Coronary artery (tissue), 2 donors: Measurements from ENCODE around the gene UBE2G2.

Source experiments
- DNase-seq: peaks from one replicate; pipeline ENCODE4 v3.0.0-alpha.2; 2017; ENCODE audit warnings: low spot score
- H3K27ac ChIP-seq, 2 donors: fragments of 200-600 bp; sonication (generic); one replicate each; pipeline ENCODE4 v1.5.1; 2016 to 2019
- H3K4me3 ChIP-seq: fragments of 200-600 bp; sonication (generic); 2 replicates; pipeline ENCODE4 v1.5.1; 2016; ENCODE audit warnings: mild to moderate bottlenecking, moderate library complexity
- TF ChIP-seq, protein P1 (sequence below): fragments of 200-600 bp; sonication (generic); IDR thresholded peaks from one replicate; pipeline ENCODE4 v1.5.1; 2019; ENCODE audit warnings: antibody characterized with exemption

Gene UBE2G2

DNA sequence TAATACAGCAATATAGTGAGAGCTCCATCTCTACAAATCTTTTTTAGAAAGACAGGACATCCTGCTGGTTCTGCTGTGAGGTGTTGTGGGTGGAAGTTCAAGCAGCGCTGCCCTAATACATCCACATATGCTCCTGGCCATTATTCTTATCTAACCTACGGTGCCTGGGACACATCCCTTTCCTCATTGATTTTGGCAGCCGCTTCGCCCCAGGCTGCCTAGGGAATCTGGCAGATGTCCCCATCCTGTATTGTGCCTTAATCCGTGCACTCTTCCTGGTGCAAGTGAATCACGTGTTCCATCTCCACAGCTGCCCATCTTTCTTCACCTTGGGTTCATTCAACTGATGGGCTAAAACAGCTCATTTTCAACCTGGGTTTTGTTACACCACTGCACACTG lies 3.1 kb upstream of the UBE2G2 start:
- DNase-seq: no peak
- H3K4me3 ChIP-seq: no peak overlapping the region
- TF ChIP-seq, protein P1, sequence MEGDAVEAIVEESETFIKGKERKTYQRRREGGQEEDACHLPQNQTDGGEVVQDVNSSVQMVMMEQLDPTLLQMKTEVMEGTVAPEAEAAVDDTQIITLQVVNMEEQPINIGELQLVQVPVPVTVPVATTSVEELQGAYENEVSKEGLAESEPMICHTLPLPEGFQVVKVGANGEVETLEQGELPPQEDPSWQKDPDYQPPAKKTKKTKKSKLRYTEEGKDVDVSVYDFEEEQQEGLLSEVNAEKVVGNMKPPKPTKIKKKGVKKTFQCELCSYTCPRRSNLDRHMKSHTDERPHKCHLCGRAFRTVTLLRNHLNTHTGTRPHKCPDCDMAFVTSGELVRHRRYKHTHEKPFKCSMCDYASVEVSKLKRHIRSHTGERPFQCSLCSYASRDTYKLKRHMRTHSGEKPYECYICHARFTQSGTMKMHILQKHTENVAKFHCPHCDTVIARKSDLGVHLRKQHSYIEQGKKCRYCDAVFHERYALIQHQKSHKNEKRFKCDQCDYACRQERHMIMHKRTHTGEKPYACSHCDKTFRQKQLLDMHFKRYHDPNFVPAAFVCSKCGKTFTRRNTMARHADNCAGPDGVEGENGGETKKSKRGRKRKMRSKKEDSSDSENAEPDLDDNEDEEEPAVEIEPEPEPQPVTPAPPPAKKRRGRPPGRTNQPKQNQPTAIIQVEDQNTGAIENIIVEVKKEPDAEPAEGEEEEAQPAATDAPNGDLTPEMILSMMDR: no peak
- no peak overlapping the region for H3K27ac ChIP-seq

DNA sequence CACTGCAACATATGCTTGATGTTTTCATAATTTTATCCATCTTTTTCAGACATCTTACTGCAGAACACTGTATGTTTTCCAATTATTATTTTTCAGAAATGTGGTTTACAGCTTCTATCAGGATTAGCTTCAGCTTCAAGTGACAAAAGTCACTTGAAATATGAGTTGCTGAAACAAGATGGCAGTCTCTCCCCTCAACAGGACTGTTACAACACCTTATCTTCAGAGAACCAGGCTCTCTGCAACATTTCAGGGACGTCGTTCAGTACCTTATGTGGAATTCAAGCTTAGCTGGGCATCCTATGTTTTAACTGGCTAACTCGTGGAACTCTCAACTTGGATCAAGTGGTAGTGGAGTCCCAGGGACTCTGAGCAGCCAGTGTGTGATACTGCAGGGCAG lies 2.0 kb upstream of the UBE2G2 start:
- H3K27ac ChIP-seq: no peak overlapping the region
- H3K4me3 ChIP-seq: no peak overlapping the region
- no peak for DNase-seq
- TF ChIP-seq, protein P1: no peak

DNA sequence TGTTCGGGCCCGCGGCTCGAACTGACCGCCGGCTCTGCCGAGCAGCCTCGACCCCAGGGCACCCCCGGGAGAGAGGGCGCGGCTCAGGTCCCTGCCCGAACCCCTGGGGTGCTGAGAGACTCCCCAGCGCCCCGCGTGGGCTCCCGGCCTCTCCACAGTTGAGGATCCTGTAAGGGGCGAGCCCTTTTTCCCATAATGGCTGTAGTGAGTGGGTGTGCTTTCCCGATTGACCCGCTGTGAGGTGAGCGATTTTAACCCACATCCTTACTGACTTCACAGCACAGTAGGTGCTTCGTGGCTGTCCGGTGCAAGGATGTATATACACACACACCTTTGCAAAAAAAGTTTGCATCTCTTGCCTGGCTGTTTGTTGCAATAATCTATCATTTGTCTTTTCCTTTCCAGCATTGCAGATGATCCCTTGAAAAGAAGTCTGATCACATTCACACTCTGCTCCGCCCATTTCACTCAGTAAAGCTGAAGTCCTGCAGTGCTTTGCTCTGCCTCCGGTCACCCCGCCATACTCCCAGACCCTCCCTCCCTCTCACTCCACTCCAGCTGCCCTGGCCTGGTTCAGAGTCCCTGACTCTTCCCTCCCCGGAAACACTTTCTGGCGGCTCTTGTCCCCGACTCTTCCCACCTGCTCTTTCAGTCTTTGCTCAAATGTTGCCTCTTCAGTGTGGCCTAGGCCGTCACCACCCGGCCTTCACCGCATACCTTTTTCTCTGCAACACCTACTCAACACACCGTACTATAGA lies 955 bp upstream of the UBE2G2 start:
- TF ChIP-seq, protein P1: no peak
- no peak for DNase-seq
- peak overlapping the region in 1 of 2 donors; percentile 69 for H3K27ac ChIP-seq
- H3K4me3 ChIP-seq: peak overlapping the region; percentile 82

DNA sequence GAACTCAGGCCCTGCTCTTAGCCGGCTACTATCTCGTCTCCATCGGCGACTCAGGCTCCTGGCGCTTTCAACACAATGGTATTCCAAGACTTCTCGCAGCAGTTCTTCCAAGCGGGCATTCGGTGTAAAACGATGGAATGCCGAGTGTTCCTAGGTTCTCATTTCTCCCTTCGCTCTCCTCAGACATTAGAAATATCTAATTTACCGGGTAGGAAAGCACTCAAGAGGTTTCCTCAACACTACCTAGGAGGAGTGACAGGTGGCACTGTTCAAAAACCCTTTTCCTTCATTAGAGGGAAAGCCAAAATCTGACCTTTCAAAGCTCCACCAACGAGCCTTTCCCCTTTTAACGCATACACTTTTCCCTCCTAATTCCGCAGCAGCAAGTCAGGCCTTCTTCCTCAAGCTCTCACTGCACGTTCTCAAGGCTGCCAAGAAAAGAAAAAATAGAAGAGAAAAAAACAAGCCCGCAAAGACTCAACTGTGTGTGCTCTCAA lies 601 bp downstream of the UBE2G2 start:
- TF ChIP-seq, protein P1: no peak
- peak overlapping the region; percentile 43 to 69 for H3K27ac ChIP-seq
- peak overlapping the region; percentile 82 for H3K4me3 ChIP-seq
- no peak for DNase-seq

DNA sequence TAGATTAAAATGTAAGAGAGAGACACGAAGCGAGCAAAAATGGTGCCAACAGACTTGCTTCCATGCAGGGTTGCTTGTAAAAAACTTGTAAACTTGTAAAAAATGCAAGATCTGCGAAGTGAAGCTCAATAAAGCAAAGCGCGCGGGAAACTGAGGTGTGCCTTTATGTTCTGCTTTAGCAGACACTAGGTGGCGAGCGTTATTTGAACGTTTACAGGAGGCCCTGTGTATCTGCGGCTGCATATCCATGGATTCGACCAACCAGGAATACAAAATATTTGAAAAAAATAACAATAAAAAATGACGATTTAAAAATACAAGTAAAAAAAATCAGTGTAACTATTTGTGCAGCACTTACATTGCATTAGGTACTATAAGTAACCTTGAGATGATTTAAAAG lies 1.5 kb downstream of the UBE2G2 start:
- TF ChIP-seq, protein P1: no peak
- Histone ChIP-seq H3K27ac (no peak overlapping the region), H3K4me3 (peak overlapping the region; percentile 82)
- DNase-seq: no peak

DNA sequence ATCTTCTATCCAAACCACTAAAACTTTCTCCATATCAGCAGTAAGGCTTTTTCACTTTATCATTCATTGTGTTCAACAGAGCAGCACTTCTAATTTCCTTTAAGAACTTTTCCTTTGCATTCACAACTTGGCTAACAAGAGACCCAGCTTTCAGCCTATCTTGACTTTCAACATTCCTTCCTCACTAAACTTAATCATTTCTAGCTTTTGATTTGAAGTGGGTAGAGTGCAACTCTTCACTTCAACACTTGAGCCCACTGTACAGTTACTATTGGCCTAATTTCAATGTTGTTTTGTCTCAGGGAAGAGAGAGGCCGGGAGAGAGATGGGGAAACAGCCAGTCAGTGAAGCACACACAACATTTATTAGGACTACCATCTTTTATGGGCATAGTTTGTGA lies 2.0 kb downstream of the UBE2G2 start:
- no peak for DNase-seq
- TF ChIP-seq, protein P1: no peak
- H3K27ac ChIP-seq: no peak overlapping the region
- peak overlapping the region; percentile 82 for H3K4me3 ChIP-seq

DNA sequence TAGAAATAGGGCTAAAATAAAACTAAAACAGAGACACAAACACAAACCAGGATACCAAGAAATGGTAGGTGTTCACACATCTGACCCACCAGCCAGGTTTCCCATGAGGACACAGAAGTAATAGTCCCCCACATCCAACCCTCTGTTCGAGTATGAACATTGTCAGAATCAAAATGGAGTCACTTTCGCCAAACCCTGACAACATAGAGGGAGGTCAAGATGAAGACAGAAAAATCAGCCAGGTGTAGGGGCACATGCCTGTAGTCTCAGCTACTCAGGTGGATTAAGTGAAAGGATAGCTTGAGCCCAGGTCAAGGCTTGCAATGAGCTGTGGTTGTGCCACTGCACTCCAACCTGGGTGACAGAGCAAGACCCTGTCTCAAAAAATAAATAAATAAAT lies 3.8 kb downstream of the UBE2G2 start:
- Histone ChIP-seq H3K27ac (no peak overlapping the region), H3K4me3 (no peak overlapping the region)
- TF ChIP-seq, protein P1: no peak
- peak; percentile 43 for DNase-seq
